HG02981 (cell line): Measurements from ENCODE around the gene MDFIC.
A peak's percentile ranks its signal among the peaks of the same experiment; 100 is the strongest.

Source experiments
- ATAC-seq: cut with Tn5 transposase; IDR thresholded peaks from one replicate; pipeline ENCODE4 v1.9.1; 2021; ENCODE audit warnings: mild to moderate bottlenecking, moderate library complexity; ENCODE audit not compliant: unreplicated experiment

The MDFIC gene

GRCh38 chr7:114924038-114924712 lies 2.3 kb downstream of the MDFIC start:
- no peak for ATAC-seq

GRCh38 chr7:114925434-114925833 lies 3.5 kb downstream of the MDFIC start:
- no peak for ATAC-seq

- no peak for ATAC-seq
Observed at GRCh38 chr7:114928060-114928459, 6.2 kb downstream of the MDFIC start.

- no peak for ATAC-seq
Observed at GRCh38 chr7:114929570-114929969, 7.7 kb downstream of the MDFIC start.

GRCh38 chr7:114930107-114930661 lies 8.3 kb downstream of the MDFIC start:
- no peak for ATAC-seq

- ATAC-seq: peak; percentile 50
Observed at GRCh38 chr7:114930829-114931655, 9.1 kb downstream of the MDFIC start.

- peak; percentile 81 for ATAC-seq
Observed at GRCh38 chr7:114931656-114932011, 9.7 kb downstream of the MDFIC start.

DNA sequence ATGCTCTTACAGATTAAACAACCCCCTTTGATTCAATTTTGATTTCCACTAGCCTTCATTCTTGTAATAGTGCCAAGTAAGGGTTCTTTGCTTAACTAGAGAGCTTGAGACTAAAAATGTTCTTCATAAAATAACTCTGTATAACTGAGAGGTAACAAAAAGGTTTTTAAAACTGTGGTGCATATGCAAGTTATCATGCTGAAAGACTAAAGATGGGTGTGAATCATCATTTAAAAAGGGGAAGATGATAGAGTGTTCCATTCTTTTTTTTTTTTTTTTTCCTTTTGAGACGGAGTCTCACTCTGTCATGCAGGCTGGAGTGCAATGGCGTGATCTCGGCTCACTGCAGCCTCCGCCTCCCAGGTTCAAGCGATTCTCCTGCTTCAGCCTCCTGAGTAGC lies 11.1 kb downstream of the MDFIC start:
- no peak for ATAC-seq

- no peak for ATAC-seq
Observed at GRCh38 chr7:114933658-114934057, 11.8 kb downstream of the MDFIC start.

DNA sequence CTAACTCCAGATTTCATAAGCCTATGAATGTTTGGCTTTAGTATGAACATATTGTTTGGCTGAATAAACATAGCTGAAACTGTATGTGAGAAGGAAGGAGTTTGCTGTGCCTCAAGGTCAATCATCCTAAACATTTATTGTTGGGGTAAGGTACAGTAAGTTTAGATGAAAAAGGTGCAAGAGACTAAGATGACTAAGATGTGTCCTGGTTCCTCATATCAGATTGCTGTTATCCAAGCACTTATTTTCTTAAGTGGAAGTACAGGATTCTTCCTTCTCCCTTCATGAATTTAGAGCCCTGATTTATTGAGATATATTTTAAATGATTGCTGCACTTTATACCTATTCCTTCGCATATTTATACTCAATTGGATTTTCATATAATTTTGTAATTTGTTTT lies 12.2 kb downstream of the MDFIC start:
- no peak for ATAC-seq

DNA sequence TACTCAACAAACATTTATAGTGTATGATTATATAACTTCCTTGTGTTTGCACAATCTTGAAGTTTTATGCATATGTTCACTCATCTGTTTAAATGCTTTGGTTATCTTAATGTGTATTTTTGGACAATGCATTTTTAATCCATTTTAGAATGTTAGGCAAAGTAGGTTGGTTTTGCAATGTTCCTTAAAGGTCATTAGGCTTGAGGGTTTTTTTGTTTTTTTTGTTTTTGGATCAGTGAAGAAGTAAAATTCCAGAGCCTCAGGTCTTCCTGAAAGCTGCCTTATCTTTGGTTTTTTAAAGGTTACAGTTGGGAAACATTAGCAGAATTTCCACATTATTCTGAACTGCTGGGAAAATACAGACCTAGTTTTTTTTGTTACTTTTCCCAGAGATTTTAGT lies 12.8 kb downstream of the MDFIC start:
- no peak for ATAC-seq

GRCh38 chr7:114936471-114936870 lies 14.6 kb downstream of the MDFIC start:
- ATAC-seq: no peak

DNA sequence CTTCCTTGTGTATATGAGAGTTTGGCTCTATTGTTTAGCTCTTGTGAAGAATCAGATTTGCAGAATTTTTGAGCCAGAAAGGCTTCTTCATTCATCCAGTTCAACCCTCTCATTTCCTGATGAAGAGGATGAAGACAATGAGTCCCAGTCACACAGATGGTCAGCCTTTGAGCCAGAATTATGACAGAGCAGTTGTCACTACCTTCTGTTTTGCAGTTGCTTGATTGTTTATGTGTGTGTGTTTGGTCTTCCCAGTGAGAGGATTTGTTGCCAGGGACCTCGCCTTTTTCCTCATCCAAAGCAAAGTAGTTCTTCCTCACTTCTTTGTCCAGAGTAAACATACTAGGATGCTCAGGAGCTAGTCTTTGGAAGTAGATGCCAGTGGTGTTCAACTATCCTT lies 15.6 kb downstream of the MDFIC start:
- no peak for ATAC-seq

DNA sequence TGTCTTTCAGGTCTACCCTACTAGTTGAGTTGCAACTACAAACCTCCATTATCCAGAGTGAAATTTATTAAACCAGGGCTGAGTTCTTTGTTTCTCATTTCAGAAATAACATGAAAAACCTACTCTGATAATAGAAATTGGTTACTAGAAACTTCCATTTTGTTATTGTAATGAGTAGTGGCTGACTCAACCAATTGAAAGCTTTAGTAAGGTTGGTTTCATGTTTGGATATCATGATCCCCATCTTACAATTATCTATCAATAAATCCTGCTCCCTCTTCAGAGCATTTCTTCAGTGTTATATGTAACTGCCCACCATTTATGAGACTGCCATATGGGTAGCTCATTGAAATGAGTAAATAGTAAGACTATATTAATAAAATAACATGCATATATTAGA lies 16.9 kb downstream of the MDFIC start:
- ATAC-seq: no peak

- no peak for ATAC-seq
Observed at GRCh38 chr7:114939484-114940097, 17.7 kb downstream of the MDFIC start.

DNA sequence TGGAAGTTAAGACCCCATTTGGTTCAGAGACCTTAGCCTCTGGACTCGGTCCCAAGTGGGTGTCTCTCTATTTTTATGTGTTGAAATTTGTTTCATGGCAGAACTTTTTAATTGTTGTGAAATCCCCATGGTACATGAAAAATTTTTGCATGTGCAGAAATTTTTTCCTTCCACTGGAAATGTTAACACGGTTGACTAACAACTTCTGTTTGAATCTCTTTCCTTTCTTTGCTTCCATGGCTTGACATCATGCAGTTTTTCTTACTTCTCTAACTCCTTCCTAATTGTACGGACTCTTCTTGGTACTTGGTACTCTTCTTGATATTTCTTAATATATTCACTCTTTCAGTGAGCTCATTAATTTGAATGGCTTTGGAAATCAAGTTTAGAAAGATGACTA lies 18.3 kb downstream of the MDFIC start:
- ATAC-seq: no peak

- no peak for ATAC-seq
Observed at GRCh38 chr7:114941692-114942091, 19.8 kb downstream of the MDFIC start.

DNA sequence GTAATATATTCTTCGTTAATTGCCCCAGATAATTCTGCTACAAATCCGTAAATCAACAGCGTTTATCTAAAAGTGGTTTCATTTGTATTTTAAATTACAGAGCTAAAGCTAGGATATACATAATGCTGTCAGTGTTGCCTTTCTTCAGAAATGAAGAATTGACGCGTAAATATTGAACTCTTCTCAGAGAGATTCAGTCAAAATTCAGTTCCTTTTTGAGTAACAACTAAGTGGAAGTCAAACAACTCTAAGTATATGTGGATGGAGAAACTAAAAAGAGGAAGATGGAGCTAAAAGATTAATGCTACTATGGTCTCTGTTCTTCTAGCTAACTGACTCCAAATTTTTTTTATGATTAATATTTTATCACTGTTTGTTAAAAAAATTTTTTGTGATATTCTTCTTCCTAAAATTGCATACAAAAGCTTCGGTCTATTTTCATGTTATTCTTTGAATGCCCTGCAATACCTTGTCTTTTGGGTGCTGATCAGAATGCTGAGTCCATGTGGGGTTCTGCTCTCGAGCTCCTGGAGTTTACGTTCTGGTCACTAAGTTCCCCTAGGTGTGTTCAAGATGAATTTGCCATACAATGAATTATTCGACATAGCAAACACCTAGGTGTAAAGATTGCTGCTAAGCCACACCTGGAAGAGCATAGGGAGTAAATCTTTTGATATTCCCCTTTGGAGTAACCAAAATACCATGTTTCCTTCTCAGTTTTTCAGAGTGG lies 20.7 kb downstream of the MDFIC start:
- ATAC-seq: peak; percentile 52

DNA sequence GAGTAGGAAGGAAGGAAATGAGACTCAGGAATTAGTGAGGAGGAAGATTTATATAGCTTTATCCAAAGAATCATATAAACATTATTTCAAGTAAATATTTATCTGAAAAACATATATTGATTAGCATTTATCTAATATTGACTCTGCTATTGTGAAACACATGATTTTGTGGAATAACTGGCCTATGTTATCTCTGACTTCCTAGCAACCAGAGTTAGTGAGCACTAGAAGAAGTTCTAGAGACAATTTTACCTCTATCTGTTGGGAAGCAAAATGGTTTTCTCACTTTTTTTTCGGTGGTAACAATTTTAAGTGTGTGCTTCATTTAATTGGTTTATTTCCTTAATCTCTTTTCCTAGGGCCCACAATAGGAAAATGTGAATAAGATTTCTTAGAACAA lies 21.6 kb downstream of the MDFIC start:
- no peak for ATAC-seq

GRCh38 chr7:114943953-114944744 lies 22.3 kb downstream of the MDFIC start:
- no peak for ATAC-seq
